ENCODE data around the gene FLYWCH1. TPM values are rescaled to one million over a fixed set of nuclear protein-coding genes. Genes with fewer than 3 reads are reported as not detected.

The FLYWCH1 gene
- total RNA-seq, 1 experiment from 2014 or later = 12.5 TPM

GRCh38 chr16:2953706-2954627 lies 42.2 kb downstream of the FLYWCH1 start:
- H4K91ac ChIP-seq (ENCODE audit: insufficient read length, low read depth, low read length) = no peak overlapping the region
- H3K23me2 ChIP-seq (ENCODE audit: insufficient read length, low read depth, low read length, poor library complexity, severe bottlenecking) = no peaks in the 10 kb centered on the region
- no peak overlapping the region for H3K23ac ChIP-seq (ENCODE audit: insufficient read length, low read depth, low read length)
- H3K9ac ChIP-seq (ENCODE audit: extremely low read depth, insufficient read length, low read length) = no peak overlapping the region
- H2AFZ ChIP-seq (ENCODE audit: low read length) = no peak overlapping the region
- H3K79me2 ChIP-seq (ENCODE audit: insufficient read depth, low read length) = no peaks in the 10 kb centered on the region
- TF ChIP-seq CTCF (conservative IDR thresholded peaks at IDR 0.05) = no peak
- no peaks in the 10 kb centered on the region; a peak in 1 of 5 replicates for H3K9me3 Mint-ChIP-seq
- no peak overlapping the region; a peak in 1 of 7 replicates for H3K27ac Mint-ChIP-seq
- H2BK20ac ChIP-seq (ENCODE audit: low read depth, low read length, poor library complexity, severe bottlenecking) = no peak overlapping the region
- peaks cover 14 to 22% of the 10 kb centered on the region in 2 experiments for H3K4me1 Mint-ChIP-seq
- H2BK5ac ChIP-seq (ENCODE audit: insufficient read length, low read length) = no peak overlapping the region
- H2BK120ac ChIP-seq (ENCODE audit: low read depth, low read length, poor library complexity, severe bottlenecking) = no peak overlapping the region
- H2AK5ac ChIP-seq (ENCODE audit: insufficient read length, low read length) = no peak overlapping the region
- no peak overlapping the region for H2BK15ac ChIP-seq (ENCODE audit: low read depth, low read length)
- H2BK12ac ChIP-seq (ENCODE audit: insufficient read length, low read depth, low read length) = no peak overlapping the region
- H3K4me1 ChIP-seq (ENCODE audit: insufficient read depth, low read length) = peaks cover 3% of the 10 kb centered on the region; the same call in 1 of the 2 replicates
- H4K5ac ChIP-seq (ENCODE audit: insufficient read length, low read depth, low read length) = no peak overlapping the region
- H3K36me3 Mint-ChIP-seq (ENCODE audit: insufficient read depth in 1 of 3, low read depth in 3 of 3) = peaks cover 0 to 2% (median 0%) of the 10 kb centered on the region in 3 experiments; a peak in 1 of 7 replicates
- H3K27ac ChIP-seq (ENCODE audit: insufficient read length, low read depth, low read length) = no peak overlapping the region
- no peaks in the 10 kb centered on the region for H3K27me3 ChIP-seq (ENCODE audit: insufficient read depth, low read length)
- H3K79me1 ChIP-seq (ENCODE audit: insufficient read depth, low read depth, low read length, poor library complexity, severe bottlenecking) = no peaks in the 10 kb centered on the region
- H3K4ac ChIP-seq (ENCODE audit: low read depth, low read length) = no peak overlapping the region
- H3K18ac ChIP-seq (ENCODE audit: insufficient read length, low read depth, low read length) = no peak overlapping the region
- H4K8ac ChIP-seq (replicated peaks; ENCODE audit: insufficient read length, low read depth, low read length) = no peak overlapping the region
- H3K4me3 Mint-ChIP-seq = no peak overlapping the region; a peak in 1 of 5 replicates
- no peaks in the 10 kb centered on the region for H3K9me3 ChIP-seq (ENCODE audit: control insufficient read depth, low read depth, low read length)
- H3K14ac ChIP-seq (ENCODE audit: insufficient read depth, low read length) = no peak overlapping the region; the same call in 1 of the 2 replicates
- H3T11ph ChIP-seq (ENCODE audit: low read length) = no peak overlapping the region
- WGBS (ENCODE audit: extremely low coverage, insufficient read length, low lambda C conversion rate) = no CpG with 5 or more reads among the region's 31 CpGs
- no peak overlapping the region for H3K56ac ChIP-seq (ENCODE audit: insufficient read length, low read depth, low read length)
- H3K4me2 ChIP-seq (ENCODE audit: insufficient read depth, insufficient read length, low read length) = no peak overlapping the region
- peaks cover 3% of the 10 kb centered on the region for H3K27me3 Mint-ChIP-seq (ENCODE audit: low read depth)
- no peaks in the 10 kb centered on the region for H4K20me1 ChIP-seq (ENCODE audit: control insufficient read depth, insufficient read depth, insufficient read length)
- DNase-seq = peak; percentile 30

Measured in H9 (cell line).